ENCODE results near the gene RCAN3.

- TF ChIP-seq, protein P1, sequence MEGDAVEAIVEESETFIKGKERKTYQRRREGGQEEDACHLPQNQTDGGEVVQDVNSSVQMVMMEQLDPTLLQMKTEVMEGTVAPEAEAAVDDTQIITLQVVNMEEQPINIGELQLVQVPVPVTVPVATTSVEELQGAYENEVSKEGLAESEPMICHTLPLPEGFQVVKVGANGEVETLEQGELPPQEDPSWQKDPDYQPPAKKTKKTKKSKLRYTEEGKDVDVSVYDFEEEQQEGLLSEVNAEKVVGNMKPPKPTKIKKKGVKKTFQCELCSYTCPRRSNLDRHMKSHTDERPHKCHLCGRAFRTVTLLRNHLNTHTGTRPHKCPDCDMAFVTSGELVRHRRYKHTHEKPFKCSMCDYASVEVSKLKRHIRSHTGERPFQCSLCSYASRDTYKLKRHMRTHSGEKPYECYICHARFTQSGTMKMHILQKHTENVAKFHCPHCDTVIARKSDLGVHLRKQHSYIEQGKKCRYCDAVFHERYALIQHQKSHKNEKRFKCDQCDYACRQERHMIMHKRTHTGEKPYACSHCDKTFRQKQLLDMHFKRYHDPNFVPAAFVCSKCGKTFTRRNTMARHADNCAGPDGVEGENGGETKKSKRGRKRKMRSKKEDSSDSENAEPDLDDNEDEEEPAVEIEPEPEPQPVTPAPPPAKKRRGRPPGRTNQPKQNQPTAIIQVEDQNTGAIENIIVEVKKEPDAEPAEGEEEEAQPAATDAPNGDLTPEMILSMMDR (IDR thresholded peaks at IDR 0.05), result no peak
- TF ChIP-seq POLR2A (IDR thresholded peaks at IDR 0.05), result no peak
Observed at GRCh38 chr1:24547195-24547594, 44.6 kb downstream of the RCAN3 start.

Data from Peyer's patch (tissue), 4 donors.